HG03342 (cell line): ENCODE measurements around the gene GABARAP.
"Not testable (repeated sequence)": the region's sequence is repeated elsewhere in the genome, so short reads cannot be mapped to it uniquely, and the experiment has no call there.

Source experiments
- ATAC-seq: cut with Tn5 transposase; IDR thresholded peaks from one replicate; pipeline ENCODE4 v1.9.1; 2021; ENCODE audit warnings: mild to moderate bottlenecking, moderate library complexity; ENCODE audit not compliant: unreplicated experiment

GABARAP gene

DNA sequence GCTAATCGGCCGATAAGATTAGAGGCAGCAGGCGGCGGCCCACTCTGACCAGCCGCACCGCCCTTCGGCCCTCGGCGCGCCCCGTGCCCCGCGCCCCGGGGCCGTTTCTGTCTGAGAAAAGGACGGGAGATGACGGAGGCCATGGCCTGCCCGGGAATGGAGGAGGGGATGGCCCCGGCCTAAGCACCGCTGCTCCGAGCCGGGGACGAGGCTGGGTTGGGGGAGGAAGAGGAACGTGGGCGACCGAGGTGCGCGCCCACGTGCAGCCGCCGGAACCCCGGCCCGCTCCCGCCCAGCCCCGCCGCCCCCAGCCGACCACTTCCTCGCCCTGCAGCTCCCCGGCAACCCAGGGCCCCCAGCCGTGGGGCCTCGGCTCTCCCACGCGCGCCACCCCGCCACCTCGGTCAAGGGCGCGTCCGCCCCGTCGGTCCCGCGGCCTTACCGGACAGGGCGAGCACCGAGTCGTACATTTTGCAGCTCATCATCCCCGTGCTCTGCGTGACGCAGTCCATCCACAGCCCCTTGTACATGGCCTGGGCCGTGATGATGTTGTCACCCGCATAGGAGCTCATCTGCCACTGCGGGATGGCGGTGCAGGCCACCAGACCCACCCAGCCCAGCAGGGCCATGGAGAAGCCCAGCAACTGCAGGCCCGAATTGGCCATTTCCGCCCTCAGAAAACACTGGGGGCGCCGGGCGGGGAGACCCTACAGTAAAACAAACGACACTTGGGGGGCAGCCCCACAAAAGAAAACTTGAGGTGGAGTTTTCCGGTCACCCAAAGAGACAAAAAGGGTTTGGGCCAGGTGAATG is 19.3 kb upstream of the GABARAP start:
- no peak for ATAC-seq

DNA sequence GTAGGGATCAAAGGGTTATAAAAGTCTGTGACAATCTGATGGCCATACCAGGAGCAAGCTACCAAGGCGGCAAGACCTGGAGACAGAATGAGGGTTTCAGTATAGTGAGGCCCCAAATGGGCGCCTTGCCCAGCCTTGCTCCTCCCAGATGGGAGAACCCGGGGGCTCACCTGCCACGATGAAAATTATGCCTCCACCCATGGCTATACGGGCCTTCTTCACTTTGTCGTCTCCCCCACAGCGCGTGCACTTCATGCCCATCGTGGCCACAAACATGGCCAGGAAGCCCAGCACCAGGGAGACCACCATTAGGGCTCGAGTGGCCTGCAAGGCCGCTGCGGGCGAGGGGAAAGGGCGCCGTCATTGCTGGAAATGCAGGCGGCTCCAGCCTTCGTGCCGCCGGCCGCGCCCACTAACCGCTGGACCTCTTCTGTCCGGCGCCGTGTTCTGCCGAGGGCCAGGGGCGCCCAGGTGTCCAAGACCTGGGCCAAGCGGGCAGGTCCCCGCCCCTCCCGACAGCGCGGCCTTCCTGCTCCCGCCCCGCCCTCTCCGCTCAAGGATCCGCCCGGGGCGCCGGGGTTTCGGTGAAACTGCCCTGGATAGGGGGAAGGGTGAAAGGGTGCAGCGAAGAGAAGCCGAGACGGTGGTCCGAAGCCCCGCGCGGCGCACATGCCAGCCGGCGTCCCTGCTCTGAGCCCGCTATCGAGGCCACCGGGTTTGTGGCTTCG is 18.6 kb upstream of the GABARAP start:
- no peak for ATAC-seq

DNA sequence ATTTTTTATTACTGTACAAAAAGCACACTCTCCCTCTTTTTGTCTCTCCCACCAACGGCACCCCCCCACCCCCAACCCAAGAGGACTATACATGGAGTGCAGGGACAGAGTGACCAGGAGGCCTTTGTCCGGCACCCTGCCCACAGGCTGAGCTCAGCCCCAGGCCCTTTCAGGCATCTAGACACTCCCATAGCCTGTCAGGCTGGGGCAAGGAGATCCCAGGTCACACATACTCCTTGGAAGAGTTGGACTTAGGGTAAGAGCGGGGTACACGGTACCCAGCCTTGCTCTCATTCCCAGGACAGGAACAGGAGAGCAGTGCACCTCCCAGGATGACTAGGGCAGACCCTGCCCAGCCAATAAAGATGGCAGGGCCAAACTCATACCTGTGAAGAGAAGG is 17.9 kb upstream of the GABARAP start:
- no peak for ATAC-seq

DNA sequence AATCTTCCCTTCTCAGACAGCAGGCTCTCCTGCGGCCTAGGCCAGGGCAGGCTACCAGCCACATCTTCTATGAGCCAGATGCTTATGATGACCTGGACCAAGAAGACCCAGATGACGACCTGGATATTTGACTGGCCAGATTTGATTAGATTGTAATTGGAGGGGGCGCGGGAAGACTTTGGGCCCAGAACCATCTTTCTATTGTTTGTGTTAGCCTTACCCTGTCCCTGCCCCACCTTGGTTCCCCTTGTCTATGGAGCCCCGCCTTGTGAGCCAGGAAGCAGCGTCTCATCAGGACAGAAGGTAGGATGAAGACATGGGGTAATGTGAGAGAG is 17.3 kb upstream of the GABARAP start:
- no peak for ATAC-seq

DNA sequence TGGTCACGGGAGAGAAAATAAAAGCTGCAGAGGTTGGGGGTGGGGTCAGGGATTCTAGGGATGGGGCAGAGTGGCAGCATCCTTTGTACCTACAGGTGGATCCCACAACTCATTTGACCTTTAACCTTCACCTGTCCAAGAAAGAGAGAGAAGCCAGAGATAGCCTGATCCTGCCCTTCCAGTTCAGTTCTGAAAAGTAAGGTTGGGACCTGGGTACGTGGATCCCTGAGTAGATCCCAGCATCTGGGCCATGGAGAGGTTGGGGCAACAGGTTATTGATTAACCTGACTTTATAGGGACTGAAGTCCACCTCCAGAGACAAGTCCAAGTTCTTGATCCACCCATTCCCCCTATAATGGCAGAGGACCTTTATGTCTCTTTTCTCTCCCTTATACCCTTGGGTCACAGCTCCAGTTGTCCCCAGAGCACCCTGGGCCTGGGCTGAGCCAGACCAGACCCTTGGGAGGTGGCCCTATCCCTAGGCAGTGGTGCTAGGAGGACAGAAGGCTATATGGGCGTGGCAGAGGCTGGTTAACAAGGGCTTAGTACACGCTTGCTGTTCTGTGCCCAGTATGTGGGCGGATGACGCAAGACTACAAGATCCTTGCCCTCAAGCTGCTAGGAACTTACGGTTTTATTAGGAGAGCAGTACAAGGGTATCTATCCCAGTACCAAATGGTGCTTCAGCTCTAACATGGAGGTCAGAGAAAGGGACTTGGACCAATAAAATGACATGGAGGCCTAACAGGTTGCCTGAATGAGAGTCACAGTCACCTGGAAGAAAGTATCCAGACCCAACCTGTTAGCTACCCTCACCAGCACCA is 16.7 kb upstream of the GABARAP start:
- no peak for ATAC-seq

DNA sequence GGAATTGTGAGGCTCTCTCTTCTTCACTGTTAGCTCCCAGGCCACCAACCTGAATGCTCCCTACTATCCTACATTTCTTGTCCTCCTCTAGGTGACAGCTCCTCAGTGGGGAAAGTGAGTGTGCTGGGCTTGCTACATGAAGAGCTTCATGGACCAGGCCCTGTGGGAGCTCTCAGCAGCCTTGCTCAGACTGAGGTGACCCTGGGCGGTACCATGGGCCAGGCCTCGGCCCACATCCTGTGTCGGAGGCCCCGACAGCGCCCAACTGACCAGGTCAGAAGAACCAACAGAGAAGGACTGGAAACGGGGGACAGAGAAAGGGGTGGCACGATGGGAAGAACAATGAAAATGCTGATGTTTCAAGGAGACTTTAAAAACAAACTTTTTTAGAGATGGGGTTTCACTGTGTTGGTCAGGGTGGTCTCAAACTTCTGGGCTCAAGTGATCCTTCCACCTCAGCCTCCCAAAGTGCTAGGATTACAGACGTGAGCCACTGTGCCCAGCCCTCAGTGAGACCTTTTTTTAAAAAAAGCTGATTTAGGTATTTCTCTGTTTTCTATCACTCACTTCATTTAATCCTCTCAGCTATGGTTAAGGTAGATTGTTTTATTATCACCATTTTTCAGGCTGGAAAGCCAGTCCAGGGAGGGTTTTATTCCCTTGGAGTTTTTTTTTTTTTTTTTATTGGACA is 14.7 kb upstream of the GABARAP start:
- no peak for ATAC-seq

DNA sequence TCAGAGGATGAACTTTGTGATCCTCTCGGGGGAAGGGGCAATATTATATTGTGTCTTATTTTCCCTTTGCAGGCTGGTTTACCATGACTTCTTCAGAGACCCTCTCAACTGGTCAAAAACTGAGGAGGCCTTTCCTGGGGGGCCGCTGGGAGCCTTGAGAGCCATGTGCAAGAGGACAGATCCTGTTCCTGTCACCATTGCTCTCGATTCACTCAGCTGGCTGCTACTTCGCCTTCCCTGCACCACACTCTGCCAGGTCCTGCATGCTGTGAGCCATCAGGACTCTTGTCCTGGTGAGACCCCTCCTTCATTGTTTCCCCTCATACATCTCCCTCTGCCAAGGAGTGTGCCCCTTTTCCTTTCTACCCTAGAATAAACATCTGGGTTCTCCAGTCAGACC is 12.3 kb upstream of the GABARAP start:
- no peak for ATAC-seq

DNA sequence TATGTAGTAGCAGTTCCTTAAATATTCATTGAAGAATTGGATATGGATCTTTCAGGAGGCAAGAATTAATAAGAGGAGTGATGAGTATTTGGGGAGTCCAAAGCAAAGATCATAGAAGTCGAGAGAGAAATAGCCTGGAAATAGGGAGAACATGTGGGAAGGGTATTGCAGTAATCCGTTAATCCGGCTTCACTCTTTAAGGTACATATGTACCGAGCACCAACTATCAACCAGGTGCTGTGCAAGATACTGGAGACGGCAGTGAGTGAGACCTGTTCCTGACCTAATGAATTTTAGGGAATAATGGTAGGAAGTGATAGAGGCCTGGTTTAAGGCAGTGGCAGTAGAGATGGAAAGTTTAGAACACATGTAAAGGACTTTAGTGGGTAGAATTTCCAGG is 10.8 kb upstream of the GABARAP start:
- no peak for ATAC-seq

DNA sequence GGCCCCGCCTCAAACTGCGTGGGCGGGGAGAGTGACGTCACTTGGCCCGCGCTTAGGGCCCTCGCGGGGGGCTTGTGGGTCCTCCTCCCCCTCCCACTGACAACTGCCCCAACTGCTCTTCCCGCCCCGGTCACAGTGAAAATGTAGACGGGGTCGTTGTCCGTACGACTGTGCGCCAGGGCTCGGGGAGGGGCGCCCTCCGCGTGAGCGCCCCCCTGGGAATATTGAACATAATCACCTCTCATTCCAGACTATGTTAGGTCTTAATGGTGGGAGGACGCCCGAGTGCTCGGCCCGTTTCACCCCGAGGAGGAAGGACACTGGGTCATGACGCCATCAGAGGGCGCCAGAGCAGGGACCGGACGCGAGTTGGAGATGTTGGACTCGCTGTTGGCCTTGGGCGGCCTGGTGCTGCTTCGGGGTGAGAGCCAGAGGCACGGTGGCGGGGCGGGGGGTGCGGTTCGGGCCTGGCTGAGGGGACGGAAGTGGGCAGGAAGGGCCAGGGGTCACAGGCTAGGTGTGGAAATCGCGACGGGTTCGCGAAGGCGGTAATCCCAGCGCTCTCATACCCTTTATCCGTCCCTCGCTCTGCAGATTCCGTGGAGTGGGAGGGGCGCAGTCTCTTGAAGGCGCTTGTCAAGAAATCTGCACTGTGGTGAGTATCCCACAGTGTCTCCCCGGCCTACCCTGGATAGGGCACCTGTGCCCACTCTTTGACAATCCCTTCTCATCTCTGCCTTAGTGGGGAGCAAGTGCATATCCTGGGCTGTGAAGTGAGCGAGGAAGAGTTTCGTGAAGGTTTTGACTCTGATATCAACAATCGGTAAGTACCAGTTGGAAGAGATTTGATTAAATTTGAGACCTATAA is 10.2 kb upstream of the GABARAP start, which contains the start of gene ELP5:
ELP5 (plus strand) TSS at position 40 of the 868 bp plus-strand sequence; CDS start at position 376, 336 bp downstream.
- peak; percentile 49 for ATAC-seq

DNA sequence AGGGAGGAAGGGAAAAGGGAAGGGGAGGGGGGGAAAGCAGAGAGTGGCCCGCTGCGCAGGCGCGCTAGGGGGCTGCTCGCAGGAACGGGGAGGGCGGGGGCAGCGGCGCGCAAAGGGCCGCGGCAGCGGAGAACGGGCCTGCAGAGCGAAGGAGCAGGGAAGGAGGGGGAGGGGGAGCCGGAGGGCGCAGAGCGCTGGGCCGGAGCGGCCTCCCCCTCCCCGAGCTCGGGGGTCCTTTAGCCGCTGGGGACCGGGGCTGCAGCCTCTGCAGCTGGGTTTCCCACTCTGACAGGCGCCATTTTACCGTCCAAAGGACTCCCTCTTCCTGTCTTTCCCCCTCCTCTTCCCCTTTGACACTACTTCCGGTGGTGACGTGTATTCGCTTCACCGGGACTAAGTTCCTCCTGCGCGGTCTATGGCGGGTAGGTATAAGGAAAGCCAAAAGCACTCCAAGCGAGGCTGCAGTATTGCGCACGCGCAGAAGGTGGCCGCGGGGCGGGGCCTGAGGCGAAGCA is 9.5 kb upstream of the GABARAP start, which contains the start of gene CTDNEP1:
CTDNEP1 (minus strand) TSS at position 74 of the 515 bp plus-strand sequence. CDS start 438 bp downstream, outside the sequence.
- ATAC-seq = peak; percentile 74

DNA sequence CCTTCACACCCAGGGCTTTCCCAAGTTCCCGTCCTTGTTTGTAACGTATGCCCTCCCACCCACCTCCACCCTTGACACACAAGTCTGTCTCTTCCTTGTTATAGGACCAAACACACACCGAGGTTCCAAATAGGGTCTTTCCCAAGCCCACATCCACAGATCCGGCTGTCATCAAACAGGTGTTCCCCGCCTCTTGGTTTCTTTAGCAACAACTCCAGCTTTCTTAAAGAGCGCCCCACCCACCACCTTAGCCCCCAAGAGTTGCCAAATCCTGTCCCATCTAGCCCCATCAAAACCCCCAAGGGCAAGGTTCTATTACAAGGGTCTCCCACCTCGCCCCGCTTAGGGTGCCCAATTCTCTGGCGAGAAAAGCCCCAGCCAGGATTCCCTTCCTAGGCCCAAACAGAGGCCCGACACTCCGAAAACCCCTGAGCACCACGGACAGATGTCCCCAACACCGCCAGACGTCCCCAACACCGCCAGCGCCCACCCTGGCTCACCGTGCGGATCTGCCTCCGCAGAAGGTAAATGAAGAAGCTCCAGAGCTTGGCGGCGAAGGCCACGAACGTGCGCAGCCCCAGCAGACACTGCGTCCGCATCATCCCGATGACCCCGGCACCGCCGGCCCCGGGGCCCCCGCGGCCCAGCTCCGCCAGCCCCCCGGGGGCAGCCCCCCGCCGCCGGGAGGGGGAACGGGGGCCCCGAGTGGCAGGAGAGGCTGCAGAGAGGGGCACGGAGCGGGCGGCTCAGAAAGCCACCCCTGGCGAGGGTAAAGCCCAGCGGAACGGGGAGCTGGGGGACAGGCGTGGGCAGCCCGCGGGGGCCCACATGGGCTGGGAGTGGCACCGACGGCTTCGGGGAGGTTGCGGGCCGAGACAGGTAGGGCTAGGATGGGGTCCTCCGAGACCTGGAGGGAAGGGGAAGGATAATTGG is 8.7 kb upstream of the GABARAP start:
- ATAC-seq = no peak

DNA sequence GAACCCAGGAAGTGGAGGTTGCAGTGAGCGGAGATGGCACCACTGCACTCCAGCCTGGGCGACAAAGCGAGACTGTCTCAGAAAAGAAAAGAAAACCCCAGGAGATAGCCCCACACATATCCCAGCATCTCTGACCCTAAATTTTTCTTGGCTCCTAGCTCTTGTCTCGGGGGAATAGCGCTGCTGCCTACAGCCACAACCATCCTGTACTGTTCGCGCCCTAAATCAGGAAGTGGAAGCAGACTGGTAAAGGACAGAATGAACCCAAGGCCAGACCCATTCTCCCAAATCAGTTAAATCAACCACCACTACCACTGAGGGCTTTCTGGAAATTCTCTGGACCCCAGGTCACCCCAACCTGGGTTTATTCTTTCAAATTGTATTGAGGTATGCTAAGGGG is 7.6 kb upstream of the GABARAP start:
- ATAC-seq = no peak

DNA sequence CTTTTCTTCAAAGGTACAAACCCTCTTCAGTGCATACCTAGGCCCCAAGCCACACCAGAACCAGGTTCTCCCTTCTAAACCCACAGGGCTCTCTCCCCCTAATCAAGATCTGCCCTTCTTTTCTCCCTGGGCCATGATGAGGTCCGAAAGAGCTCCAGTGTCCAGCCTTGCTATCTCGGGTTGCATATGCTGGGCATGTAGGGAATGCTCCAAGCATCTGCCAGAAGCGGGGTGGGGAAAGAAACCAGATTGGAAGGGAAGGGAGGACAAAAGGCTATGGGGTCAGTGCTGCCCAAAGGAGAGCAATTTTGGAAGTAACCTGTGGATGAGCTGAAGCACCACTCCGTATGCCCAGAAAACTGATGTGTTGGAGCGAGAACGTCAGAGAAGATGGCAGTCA is 7.0 kb upstream of the GABARAP start:
- ATAC-seq = no peak

DNA sequence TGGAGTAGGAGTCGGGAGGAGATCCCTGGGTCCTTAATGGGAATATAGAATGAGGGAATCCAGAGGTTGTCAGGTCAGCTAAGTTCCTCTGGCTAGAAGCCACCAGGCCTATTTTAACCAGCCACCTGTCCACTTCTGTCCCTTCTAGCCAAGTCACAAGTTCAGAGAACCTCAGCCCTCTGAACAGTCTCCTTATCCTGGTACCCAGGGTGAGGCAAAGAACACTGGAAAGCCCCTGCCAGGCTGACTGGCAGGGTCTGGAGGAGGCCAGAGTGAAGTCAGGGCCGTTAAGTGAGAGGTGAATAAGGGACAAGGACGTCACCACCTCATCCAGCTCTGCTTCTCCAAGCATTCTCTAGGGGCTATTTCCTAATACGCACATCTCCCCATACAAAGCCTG is 6.5 kb upstream of the GABARAP start:
- no peak for ATAC-seq

DNA sequence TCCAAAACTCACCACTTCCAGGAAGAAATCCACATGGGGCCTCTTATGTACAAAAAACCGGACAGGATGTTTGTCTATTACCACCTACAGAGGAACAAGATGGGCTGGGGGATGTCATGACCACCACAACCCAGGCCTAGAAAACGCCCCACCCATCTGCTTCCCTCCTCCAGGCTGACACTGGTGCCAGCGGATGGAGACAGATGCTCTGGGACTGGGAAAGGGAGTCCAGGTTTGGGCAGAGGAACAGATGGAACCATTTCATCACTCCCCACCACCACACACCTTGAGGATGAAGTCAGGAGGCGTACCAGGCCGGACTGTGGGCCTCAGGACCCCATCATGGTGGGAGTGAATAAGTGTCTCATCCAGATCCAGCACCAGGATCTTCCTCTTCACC is 4.5 kb upstream of the GABARAP start:
- ATAC-seq = no peak

DNA sequence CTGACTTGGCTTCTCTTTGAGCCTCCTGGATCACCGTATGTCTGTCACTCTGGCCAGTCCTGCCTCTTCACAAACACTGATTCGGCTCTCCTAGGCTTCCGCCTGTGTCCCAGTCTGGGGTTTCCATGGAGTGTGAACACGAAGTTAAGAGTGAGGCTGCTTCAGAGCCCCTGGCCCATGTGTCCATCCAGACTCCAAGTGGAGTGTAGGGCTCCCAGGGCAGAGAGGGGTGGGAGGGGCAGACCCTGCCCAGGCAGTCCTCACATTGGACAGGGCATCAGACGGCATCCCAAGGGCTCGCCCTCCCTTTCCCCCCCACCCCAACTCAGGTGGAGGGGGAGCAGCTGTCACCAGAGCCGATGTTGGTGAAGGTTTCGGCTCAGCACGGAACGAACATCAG is 1.6 kb upstream of the GABARAP start:
- ATAC-seq = not testable (repeated sequence)

DNA sequence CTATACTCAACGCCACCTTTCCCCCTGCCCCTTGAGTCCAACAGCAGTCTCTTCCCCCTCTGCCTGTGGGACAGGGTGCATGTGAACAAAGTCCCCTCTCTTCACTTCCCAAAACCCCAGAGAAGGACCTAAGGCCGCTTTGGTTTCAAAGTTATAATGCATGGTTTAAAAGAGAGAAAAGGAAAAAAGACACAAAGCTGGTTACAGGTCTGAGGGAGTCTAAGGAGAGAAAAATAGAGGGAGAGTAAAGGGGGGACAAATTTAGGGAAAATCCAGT is 1.1 kb upstream of the GABARAP start:
- no peak for ATAC-seq

DNA sequence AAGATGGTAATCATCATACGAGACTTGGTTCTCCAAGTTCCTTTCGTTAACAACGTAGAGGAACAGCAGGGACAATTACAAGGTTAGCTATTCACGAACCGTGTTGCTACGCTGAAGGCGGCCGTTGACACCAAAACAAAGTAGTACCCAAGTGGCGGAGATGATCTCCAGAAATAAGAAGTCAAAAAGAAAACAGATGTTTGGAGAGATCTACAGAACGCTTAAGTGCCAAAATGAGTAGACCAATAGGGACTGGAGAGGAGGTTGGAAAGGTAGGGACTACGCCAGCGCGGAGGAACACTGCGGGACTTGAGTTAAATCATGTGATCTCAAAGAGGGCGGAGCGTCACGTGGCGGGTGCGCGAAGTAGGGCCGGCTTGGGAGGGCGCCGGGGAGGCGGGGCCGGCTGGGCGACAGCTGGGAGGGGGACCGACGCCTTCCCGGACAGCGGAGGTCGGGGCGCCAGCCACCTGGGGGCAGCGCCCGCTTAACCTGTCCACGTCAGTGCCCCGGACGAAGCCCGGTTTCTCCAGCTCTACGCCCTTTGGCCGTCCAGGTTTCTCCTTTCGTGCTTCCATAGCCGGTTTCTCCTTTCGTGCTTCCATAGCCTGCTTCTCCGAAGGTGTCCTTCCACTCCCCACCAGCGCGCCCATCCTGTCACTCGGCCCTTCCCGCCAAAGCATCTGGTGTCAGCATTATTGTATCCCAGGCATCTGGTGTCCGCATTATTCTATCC is 636 bp upstream of the GABARAP start:
- peak; percentile 39 for ATAC-seq
